Measurements from ENCODE around the gene PDYN. TPM values are rescaled to one million over a fixed set of nuclear protein-coding genes. Genes with fewer than 3 reads are reported as not detected.

Gene PDYN
- total and polyA plus RNA-seq, 8 donors, result not detected

DNA sequence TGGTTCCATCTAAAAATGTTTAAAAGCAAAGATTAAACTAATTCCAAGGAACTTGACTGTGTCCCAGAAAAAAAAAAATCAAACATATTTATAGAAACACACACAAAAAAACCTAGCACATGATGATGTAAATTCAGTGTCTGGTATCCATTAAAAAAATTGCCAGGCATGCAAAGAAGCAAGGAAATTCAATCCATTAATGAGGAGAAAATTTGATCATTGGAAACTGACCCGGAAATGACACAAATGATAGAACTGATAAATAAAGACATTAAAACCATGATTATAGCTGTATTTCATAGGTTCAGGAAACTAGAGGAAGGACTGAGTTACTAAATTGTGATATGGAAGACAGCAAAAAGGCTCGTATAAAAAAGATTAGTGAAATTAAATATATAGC, 34.7 kb downstream of the PDYN start:
- no peaks in the 10 kb centered on the region for H3K36me3 ChIP-seq
- H3K27ac ChIP-seq, result no peak overlapping the region
- H3K4me3 ChIP-seq, result no peak overlapping the region
- 63 to 85% (median 82%) methylated on average over 2 of the region's 2 CpGs for WGBS, 5 donors
- no peaks in the 10 kb centered on the region for H3K9me3 ChIP-seq
- H3K4me1 ChIP-seq, result no peaks in the 10 kb centered on the region
- DNase-seq, result no peak
- H3K27me3 ChIP-seq, result peaks cover 0 to 28% (median 0%) of the 10 kb centered on the region in 3 donors
- no peak for TF ChIP-seq POLR2AphosphoS5 (IDR thresholded peaks at IDR 0.05)
- no peak for TF ChIP-seq EP300 (IDR thresholded peaks at IDR 0.05)
- TF ChIP-seq POLR2A (IDR thresholded peaks at IDR 0.05), result no peak
- TF ChIP-seq, protein P1, sequence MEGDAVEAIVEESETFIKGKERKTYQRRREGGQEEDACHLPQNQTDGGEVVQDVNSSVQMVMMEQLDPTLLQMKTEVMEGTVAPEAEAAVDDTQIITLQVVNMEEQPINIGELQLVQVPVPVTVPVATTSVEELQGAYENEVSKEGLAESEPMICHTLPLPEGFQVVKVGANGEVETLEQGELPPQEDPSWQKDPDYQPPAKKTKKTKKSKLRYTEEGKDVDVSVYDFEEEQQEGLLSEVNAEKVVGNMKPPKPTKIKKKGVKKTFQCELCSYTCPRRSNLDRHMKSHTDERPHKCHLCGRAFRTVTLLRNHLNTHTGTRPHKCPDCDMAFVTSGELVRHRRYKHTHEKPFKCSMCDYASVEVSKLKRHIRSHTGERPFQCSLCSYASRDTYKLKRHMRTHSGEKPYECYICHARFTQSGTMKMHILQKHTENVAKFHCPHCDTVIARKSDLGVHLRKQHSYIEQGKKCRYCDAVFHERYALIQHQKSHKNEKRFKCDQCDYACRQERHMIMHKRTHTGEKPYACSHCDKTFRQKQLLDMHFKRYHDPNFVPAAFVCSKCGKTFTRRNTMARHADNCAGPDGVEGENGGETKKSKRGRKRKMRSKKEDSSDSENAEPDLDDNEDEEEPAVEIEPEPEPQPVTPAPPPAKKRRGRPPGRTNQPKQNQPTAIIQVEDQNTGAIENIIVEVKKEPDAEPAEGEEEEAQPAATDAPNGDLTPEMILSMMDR (IDR thresholded peaks at IDR 0.05), result no peak
- intact Hi-C loops (cut with DNase I; ENCODE audit: low total_unique reads), result no loop called here

- no peaks in the 10 kb centered on the region for H3K4me1 ChIP-seq
- TF ChIP-seq POLR2A (IDR thresholded peaks at IDR 0.05) (no peak), EP300 (IDR thresholded peaks at IDR 0.05) (no peak), POLR2AphosphoS5 (IDR thresholded peaks at IDR 0.05) (no peak)
- TF ChIP-seq, protein P1 (IDR thresholded peaks at IDR 0.05), result no peak
- peaks cover 0 to 24% (median 0%) of the 10 kb centered on the region in 3 donors for H3K27me3 ChIP-seq
- no peaks in the 10 kb centered on the region for H3K9me3 ChIP-seq
- H3K27ac ChIP-seq, result no peak overlapping the region
- H3K36me3 ChIP-seq, result no peaks in the 10 kb centered on the region
- DNase-seq, result no peak
- WGBS, 5 donors, result 74 to 82% (median 78%) methylated on average over 2 of the region's 2 CpGs
- intact Hi-C loops (cut with DNase I; ENCODE audit: low total_unique reads), result no loop called here
- no peak overlapping the region for H3K4me3 ChIP-seq
Measured at GRCh38 chr20:1958426-1958825, 35.4 kb downstream of the PDYN start.

DNA sequence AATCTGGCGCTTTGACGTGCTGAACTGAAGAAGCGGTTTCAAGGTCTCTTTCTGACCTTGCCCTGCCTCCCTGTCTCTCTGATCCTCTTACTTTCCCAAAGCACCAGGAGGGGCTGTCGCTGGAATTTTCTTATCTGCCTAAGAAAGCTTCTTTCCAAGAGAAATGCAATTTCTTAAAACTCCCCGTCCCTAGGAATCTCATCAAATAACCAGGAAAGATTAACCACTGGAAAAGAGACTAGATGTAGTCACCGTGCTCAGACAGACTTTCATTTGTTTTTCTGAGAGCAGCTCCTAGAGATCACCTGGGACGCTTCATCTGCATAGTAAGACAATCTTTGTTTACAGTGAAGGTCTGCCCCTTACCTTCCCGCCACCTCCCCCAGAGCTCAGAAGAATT, 38.6 kb downstream of the PDYN start:
- TF ChIP-seq EP300 (IDR thresholded peaks at IDR 0.05), result no peak
- no peak for TF ChIP-seq POLR2AphosphoS5 (IDR thresholded peaks at IDR 0.05)
- no peak for TF ChIP-seq POLR2A (IDR thresholded peaks at IDR 0.05)
- TF ChIP-seq, protein P1 (IDR thresholded peaks at IDR 0.05), result no peak
- Histone ChIP-seq H3K4me3 (no peak overlapping the region), H3K27ac (no peak overlapping the region), H3K27me3 (peaks cover 0 to 15% (median 0%) of the 10 kb centered on the region in 3 donors), H3K9me3 (no peaks in the 10 kb centered on the region), H3K36me3 (no peaks in the 10 kb centered on the region), H3K4me1 (no peaks in the 10 kb centered on the region)
- intact Hi-C loops (cut with DNase I; ENCODE audit: low total_unique reads), result no loop called here
- DNase-seq, result no peak
- WGBS, 5 donors, result 46 to 49% (median 46%) methylated on average over 8 of the region's 8 CpGs

DNA sequence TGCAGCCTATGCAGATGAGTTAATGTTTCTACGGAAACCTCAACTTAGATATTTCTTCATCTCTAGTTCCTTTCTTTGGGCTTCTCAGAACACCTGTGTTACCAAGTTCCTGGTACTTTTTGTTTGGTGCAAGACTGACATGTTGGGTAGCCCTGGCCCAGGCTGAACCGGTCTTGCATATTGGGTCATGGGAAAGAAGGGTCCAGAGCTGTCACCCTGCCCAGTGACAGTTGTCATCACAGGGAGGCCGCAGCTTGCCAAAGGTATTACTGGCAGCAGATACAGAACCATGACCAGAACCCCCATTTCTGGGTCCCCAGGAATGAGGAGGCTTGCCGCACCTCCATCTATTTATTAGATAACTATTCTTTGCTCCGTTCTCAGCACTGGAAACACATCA, 40.2 kb downstream of the PDYN start:
- Histone ChIP-seq H3K27me3 (peaks cover 0 to 14% (median 0%) of the 10 kb centered on the region in 3 donors), H3K9me3 (no peaks in the 10 kb centered on the region), H3K36me3 (no peaks in the 10 kb centered on the region), H3K4me3 (no peak overlapping the region), H3K27ac (peak overlapping the region in 2 of 5 donors; percentile 29 to 53), H3K4me1 (no peaks in the 10 kb centered on the region)
- intact Hi-C loops (cut with DNase I; ENCODE audit: low total_unique reads), result no loop called here
- TF ChIP-seq EP300 (IDR thresholded peaks at IDR 0.05), result no peak
- TF ChIP-seq, protein P1 (IDR thresholded peaks at IDR 0.05), result no peak
- no peak for TF ChIP-seq POLR2AphosphoS5 (IDR thresholded peaks at IDR 0.05)
- TF ChIP-seq POLR2A (IDR thresholded peaks at IDR 0.05), result no peak
- DNase-seq, result no peak
- 81 to 93% (median 86%) methylated on average over 5 of the region's 5 CpGs for WGBS, 5 donors

Measured in stomach (tissue), 9 donors.